HL-60/S4 treated with retinoic acid at 250 ng/mL for 4 days and 3 days (cell line): ENCODE results near the gene PRKACG.

Experiments
- in situ Hi-C: fragments of 300-500 bp; cut with MboI; formaldehyde crosslinking; loops from 2 replicates; pipeline ENCODE4 v1.7.0; 2022; ENCODE audit warnings: low sequenced_read_pairs

The PRKACG gene

DNA sequence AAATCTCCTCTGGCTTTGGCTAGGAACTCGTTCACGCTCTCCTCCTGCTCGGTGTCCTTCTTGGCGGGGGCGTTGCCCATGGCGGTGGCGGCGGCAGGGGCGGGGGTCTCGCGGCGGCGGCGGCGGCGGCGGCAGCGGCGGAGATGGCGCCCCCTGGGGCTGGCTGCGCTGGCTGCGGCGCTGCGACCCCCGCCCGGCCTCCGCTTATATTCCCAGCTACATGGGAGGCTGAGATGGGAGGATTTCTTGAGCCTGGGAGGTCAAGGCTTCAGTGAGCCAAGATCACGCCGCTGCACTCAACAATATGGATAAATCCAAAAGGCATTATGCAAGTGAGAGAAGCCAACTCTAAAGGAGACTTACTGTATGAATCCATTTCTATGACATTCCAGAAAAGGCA, at the start of gene PRKACG:
TSS of gene PRKACG (minus strand) at position 101 of the 400 bp plus-strand sequence. CDS start at position 80, 21 bp downstream.
- in situ Hi-C loops: loop anchor here (25.0 kb wide), 1 partner anchor 227 kb away; a partner anchor contains a TSS

DNA sequence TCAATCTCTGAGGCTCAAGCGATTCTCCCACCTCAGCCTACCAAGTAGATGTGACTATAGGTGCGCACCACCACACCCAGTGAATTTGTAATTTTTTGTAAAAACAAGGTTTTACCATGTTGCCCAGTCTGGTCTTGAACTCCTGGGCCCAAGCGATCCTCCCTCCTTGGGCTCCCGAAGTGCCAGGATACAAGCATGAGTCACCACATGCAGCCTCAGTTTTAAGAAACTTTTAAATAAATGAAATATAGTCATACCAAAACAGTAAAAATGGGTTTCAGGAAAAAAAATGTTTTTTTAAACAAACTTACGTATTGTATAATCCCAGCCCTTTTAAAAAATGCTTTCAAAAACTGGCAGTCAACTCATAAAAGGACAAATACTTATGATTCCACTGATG, 48.3 kb upstream of the PRKACG start:
- in situ Hi-C loops: no loop called here

DNA sequence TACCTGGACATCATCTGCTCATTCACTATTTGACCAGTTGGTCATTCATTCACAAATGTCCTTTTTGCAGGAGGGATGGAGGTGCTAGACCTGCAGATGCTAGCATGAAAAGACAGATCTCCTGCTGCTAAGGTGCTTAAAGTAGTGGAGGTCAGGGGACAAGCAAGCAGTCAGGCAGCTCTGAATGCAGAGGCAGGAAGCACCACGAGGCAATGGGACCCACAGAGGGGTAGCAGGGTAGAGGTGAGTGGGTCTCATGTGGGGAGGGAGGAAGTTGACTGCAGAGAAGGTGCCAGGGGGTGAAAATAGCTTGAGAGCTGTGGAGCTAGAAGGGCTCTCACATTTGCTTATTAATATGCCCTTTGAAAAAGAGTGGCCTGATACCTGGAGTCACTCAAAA, 46.9 kb upstream of the PRKACG start:
- in situ Hi-C loops: no loop called here

DNA sequence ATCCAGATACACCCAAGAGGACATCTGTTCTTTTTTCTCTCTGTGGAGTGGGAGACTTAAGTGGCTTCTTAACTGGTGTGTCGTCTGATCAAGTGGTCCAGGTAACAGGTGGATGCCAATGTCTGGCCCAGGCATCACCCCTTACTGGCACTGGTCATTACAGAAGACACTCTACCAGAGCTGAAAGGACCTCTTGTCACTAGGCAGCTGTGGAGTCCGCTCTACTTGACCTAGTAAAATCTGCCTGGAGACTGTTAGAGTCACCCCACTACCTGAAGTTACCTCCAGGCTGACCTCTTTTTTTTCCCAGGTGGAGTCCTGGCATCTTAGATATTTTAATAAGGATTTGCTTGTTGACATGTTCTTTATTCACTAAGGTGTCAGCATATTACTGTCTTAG, 44.2 kb upstream of the PRKACG start:
- in situ Hi-C loops: loop anchor here (10.0 kb wide), 1 partner anchor 137 kb away; no protein-coding TSS in a partner anchor

DNA sequence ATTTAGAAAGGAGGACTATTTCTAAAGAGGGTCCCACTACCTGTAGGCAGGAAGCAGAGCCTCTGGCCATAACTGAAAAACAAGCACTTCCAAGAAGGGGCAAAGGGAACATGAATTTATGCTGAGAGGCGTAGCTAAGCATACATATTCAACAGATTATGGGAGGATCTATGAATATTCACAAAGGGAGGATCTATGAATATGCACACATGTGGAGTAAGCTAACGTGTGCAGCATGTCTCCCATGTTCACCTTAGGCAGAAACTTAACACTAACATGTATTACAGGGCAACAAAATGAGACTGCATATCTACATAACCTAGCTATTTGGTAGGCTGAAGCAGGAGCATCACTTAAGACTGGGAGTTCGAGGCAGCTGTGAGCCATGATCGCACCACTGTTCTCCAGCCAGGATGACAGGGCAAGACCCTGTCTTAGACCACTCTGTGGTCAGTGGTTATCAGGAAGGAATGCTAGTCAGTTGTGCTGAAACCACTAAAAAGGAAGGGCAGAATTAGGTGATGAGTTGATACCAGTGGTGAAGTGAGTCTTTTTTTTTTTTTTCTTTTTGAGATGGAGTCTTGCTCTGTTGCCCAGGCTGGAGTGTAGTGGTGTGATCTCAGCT, 42.4 kb upstream of the PRKACG start:
- in situ Hi-C loops: loop anchor here (10.0 kb wide), 1 partner anchor 138 kb away; no protein-coding TSS in a partner anchor

DNA sequence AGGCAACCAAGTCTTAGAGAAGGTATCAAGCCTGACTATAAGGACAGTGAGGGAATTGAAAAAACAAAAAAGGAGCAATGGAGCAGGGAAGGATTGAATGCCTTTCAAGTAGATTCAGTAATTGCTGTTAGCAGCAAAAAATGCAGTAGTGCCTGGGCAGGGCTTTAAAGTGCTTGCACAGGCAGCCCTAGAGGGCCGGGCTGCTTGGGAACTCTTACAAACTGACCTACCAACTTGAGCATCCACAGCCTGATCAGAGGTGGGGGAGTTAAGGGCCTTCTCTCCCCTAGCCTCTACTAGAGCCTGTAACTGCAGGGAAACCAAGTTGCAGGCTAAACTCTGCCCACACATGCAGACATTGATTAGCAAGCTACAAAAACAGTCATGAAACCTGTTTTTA, 41.1 kb upstream of the PRKACG start:
- in situ Hi-C loops: loop anchor here (10.0 kb wide), 1 partner anchor 140 kb away; no protein-coding TSS in a partner anchor

DNA sequence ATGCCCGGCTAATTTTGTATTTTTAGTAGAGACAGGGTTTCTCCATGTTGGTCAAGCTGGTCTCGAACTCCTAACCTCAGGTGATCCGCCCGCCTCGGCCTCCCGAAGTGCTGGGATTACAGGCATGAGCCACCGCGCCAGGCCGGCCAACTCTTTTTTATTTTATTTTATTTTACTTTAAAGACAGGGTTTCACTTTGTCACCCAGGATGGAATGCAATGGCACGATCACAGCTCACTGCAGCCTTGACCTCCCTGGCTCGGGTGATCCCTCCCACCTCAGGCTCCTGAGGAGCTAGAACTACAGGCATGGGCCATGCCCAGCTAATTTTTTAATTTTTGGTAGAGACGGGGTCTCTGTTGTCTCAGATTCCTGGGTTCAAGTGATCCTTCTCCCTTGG, 37.0 kb upstream of the PRKACG start:
- in situ Hi-C loops: loop anchor here (10.0 kb wide), 1 partner anchor 144 kb away; no protein-coding TSS in a partner anchor

DNA sequence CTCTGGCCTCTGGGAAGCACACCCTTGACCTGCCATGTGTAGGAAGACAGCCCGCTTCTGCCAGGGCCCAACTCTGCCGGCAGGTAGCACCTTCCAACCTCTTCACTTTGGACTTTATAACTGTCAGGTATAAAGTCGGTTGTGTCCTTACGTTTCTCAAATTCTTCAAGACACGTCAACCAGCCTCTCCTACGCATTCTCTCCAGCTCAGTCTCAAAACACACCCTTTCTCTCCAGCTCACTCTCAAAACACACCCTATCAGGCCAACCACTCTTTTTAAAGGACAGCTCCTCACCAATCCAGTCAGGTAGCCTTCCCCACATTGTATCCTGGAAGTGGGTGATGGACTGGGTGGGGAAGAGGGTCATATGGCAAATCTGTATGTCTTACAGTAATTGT, 35.2 kb upstream of the PRKACG start:
- in situ Hi-C loops: no loop called here

DNA sequence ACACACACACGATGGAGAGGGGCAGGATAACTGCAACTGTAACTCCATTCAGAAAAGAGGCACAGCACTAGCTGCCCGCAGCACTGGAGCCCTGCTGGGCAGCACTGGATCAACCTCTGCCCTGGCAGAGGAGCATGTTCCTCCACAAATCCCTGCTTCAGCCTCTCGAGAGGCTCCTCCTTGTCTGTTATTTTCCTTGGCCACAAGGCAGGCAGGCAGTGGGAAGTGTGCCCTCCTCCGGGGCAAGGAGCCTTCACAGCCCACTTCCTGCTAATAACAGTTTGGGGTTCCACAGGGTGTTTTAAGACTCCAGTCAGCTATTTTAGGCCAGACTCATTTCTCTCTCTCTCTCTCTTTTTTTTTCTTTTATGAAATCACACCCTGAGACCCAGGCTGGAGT, 33.5 kb upstream of the PRKACG start:
- in situ Hi-C loops: no loop called here

DNA sequence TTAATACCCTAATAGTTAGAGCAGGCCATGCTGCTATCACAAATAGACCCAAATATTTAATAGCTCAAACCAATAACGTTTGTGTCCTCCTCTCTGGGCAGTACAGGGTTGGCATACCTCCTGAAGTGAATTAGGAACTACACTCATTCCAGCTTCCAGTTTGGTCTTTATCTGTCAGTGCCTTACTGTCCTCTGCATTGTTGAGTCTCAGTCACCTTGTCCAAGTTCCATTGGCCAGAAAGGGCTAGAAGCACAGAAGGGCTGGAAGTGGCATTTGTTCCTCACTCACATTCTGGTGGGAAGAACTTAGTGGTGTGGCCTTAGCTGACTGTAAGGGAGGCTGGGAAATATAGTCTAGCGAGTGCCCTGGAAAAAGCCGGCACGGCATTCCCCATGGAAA, 32.8 kb upstream of the PRKACG start:
- in situ Hi-C loops: no loop called here

DNA sequence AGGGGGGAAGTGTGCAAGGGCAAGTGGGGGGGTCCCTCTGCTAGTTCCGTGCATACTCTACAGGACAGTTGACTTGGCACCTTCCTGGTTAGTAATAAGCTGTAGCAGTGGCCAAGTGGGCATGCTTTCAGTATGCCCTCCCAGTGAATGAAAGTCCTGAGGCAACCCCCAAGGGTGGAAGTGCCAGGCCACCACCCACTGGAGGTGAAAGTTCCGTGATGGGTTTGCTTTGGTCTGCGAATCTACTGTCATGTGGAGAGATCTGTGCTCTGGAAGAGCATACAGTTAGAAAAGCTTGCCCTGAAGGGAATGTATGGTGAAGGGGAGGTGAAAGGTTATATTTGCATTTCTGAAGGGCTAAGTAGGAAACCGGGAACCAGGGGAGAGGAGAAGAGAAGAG, 31.9 kb upstream of the PRKACG start:
- in situ Hi-C loops: no loop called here

DNA sequence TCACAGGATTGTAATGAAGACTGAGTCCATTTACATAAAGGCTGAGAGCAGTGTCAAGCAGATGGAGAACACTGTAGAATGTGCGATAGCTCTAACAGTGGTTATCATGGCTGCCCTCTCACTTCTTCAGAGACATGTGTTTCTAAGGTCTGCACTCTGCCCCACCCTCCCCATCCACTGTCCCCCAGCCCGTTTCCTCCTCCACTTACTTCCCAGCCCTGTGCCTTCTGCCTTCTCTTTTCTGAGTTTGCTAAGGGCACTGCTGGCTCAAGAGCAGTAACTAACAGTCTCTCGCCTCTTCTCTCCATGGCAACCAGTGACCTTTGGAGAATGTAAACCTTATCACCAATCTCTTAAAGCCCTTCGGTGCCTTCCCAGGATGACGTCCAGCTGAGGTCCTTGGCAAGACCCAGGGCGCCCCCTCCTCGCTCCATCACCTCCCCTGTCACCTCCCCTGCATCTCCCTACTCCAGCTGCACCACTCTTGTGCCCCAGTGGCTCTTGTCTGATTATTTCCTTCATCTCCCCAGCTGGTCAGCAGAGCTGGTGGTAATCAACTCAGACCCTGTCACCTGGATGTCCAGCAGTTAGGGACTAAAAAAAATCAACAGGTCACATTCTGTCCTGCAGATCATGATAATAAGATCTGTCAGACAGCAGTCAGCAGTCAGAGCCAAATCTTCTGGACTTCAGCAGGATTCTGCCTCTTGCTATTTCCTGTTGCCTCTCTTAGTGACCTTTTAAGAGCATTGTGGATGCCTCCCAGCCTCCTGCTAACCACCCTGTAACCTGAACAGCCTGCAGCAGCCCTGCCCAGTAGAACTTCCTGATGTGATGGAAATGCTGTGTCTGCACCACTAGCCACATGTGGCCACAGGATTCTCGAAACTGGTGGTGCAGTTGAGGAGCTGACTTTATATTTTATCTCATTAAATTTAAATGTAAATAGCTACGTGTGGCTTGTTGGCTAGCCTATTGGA, 30.6 kb upstream of the PRKACG start:
- in situ Hi-C loops: no loop called here

DNA sequence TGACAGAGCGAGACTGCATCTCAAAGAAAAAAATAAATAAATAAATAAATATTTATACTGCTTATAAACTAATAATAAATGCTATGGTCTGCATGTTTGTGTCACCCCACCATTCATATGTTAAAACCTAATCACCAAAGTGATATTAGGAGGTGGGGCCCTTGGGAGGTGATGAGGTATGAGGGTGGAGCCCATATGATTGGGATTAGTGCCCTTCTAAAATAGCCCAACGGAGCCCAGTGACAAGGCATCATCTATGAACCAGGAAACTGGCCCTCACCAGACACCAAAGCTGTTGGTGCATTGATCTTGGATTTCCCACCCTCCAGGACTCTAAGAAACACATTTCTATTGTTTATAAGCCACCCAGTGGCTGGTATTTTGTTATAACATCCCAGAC, 26.7 kb upstream of the PRKACG start:
- in situ Hi-C loops: no loop called here

DNA sequence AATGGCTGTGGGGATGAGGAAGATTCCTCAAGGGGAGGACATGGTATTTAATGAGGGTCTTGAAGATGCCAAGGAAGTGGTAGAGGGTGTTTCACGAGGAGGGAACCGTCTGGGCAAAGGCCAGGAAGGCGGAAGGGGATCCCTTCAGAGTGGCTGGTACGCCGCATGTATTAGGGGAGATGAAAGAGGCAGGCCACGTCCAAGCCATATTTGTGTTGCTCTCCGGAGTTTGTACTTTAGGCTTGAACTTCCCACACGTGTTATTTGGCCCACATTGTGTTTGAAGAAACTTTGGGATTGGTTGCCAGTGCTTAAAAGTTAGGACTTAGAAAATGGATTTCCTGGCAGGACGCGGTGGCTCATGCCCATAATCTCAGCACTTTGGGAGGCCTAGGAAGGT, 22.9 kb upstream of the PRKACG start:
- in situ Hi-C loops: no loop called here

DNA sequence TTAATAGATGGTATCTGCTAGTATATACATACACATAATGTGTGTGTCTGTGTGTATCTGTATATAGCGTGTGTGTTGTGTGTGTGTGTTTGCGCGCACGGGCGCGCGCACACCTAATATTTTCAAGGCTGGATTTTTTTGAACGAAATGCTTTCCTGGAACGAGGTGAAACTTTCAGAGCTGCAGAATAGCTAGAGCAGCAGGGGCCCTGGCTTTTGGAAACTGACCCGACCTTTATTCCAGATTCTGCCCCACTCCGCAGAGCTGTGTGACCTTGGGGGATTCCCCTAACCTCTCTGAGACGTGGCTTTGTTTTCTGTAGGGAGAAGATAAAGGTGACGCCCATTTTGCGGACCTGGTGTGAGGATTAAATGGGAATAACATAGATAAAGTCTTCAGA, 22.4 kb upstream of the PRKACG start:
- in situ Hi-C loops: no loop called here

DNA sequence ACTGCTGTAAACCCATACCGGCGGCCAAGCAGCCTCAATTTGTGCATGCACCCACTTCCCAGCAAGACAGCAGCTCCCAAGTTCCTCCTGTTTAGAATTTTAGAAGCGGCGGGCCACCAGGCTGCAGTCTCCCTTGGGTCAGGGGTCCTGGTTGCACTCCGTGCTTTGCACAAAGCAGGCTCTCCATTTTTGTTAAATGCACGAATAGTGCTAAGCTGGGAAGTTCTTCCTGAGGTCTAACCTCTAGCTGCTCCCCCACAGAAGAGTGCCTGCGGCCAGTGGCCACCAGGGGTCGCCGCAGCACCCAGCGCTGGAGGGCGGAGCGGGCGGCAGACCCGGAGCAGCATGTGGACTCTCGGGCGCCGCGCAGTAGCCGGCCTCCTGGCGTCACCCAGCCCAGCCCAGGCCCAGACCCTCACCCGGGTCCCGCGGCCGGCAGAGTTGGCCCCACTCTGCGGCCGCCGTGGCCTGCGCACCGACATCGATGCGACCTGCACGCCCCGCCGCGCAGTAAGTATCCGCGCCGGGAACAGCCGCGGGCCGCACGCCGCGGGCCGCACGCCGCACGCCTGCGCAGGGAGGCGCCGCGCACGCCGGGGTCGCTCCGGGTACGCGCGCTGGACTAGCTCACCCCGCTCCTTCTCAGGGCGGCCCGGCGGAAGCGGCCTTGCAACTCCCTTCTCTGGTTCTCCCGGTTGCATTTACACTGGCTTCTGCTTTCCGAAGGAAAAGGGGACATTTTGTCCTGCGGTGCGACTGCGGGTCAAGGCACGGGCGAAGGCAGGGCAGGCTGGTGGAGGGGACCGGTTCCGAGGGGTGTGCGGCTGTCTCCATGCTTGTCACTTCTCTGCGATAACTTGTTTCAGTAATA, 21.8 kb upstream of the PRKACG start, which contains the start of gene FXN:
TSS of gene FXN (plus strand) at position 315 of the 871 bp plus-strand sequence. CDS start at position 346, 31 bp downstream.
- in situ Hi-C loops: no loop called here

DNA sequence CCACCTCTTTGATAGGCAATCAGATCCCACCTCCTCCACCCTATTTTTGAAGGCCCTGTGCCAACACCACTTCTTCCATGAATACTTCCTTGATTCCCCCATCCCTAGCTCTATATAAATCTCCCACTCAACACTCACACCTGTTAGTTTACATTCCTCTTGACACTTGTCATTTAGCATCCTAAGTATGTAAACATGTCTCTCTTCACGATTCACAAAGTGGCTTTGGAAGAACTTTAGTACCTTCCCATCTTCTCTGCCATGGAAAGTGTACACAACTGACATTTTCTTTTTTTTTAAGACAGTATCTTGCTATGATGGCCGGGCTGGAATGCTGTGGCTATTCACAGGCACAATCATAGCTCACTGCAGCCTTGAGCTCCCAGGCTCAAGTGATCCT, 20.2 kb upstream of the PRKACG start:
- in situ Hi-C loops: no loop called here

DNA sequence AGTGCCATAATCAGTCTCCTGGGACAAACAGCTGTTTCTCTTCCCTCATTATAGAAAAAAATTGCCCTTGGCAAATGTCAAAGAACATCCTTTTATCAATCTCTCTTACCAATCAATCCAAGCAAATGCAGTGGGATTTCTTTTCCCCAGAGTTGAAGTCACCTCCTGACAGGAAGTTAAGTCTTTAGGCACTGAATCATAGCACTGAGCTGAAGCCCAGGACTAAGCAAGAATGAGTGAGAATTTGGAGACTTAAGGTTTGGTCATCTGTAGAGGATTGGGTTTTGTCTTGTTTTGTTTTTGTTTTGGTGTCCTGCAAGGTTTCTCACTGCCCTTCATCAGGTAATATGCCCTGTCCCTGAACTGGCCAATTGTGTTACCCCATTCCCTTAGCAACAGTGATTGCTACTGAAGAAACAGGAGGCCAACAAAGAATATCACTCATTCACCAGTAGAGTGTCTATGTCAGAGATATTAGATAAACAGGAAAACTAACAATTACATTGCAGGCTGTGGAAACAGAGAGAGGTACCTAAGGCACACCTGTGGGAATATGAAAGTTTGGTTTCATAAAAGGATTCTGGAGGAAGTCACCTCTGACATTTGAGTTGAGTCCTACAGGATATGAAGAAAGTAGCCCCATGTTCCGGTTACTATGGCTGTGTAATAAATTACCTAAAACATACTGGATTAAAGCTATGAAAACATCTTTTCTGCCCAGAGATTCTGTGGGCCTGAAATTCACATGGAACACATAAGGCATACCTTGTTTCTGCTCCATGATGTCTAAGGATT, 17.1 kb upstream of the PRKACG start:
- in situ Hi-C loops: no loop called here

DNA sequence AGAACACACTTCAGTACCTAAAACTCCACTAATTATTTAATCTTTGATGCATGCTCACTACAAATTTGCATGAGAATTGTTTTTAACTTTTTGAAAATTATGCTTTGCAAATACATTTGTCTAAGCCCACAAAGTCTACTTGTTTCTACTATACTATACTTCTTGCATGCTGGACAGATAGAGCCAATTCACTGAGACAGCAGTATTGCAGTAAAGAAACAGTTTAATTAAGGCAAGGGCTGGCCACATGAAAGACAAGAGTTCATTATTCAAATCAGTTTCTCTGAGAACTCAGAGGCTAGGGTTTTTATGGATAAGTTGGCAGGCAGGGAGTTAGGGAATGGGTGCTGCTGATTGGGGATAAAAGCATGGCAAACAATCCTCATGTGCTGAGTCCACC, 15.6 kb upstream of the PRKACG start:
- in situ Hi-C loops: no loop called here

DNA sequence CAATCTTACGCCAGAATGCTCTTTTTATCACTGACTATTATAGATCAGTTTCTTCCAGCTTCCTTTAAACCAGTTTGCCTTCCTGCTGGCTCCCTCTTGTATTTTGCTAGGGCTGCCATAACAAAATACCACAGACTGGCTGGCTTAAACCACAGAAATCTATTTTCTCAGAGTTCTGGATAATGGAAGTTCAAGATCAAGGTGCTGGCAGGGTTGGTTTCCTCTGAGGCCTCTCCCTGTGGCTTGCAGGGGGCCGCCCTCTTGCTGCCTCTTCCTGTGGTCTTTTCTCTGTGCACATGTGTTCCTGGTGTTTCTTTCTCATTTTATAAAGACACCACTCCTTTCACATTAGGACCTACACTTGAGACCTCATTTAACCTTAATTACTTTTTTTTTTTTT, 14.8 kb upstream of the PRKACG start:
- in situ Hi-C loops: no loop called here
